Fibroblast of the aortic adventitia (primary cell): ENCODE measurements around the gene PLCB3. TPM values are rescaled to one million over a fixed set of nuclear protein-coding genes. Genes with fewer than 3 reads are reported as not detected.
A peak's percentile ranks its signal among the peaks of the same experiment; 100 is the strongest.

ENCODE experiments used
- DNase-seq: peaks from one replicate; pipeline ENCODE4 v3.0.0-alpha.2; 2010; ENCODE audit warnings: low read depth
- H3K4me3 ChIP-seq: 2 replicates; pipeline ENCODE4 v1.5.1; 2011; ENCODE audit warnings: low read depth, mild to moderate bottlenecking, control low read depth, low read length, moderate library complexity
- total RNA-seq: library from RNA; depleted of rRNA; stranded (reverse); fragments of >200 nt; gene quantifications from 2 replicates; pipeline ENCODE4 v1.2.3, GENCODE V29; 2012; ENCODE audit warnings: low replicate concordance
- TF ChIP-seq, protein P1 (sequence below): IDR thresholded peaks from 2 replicates; pipeline ENCODE4 v1.5.1; 2011; ENCODE audit warnings: mild to moderate bottlenecking, low read length, control low read depth, inconsistent platforms; ENCODE audit not compliant: insufficient read depth

Gene PLCB3
- total RNA-seq, 1 donor = 47.5 TPM

DNA sequence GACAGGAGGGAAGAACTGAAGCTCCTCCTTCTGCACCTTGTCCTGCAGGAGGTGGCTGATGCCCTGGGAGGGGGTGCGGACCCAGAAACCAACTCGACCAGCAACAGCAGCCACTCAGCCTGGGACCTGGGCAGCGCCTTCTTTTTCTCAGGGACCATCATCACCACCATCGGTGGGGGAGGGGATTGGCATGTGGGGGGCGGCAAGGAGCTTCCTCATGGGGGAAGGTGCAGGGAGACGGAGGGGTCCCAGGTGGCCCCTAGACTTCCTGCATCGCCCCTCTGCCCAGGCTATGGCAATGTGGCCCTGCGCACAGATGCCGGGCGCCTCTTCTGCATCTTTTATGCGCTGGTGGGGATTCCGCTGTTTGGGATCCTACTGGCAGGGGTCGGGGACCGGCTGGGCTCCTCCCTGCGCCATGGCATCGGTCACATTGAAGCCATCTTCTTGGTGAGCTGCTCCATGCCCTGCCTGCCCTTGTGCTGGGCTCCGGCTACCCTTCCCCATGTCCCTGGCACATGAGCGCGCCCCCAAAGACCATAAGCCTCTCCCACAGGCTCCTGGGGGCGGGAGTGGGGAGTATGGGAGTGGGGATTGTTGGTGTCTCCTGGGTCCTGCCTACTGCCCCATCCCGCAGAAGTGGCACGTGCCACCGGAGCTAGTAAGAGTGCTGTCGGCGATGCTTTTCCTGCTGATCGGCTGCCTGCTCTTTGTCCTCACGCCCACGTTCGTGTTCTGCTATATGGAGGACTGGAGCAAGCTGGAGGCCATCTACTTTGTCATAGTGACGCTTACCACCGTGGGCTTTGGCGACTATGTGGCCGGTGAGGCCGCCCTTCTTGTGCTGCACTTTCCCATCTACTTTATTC lies 45.7 kb downstream of the PLCB3 start:
- TF ChIP-seq, protein P1, sequence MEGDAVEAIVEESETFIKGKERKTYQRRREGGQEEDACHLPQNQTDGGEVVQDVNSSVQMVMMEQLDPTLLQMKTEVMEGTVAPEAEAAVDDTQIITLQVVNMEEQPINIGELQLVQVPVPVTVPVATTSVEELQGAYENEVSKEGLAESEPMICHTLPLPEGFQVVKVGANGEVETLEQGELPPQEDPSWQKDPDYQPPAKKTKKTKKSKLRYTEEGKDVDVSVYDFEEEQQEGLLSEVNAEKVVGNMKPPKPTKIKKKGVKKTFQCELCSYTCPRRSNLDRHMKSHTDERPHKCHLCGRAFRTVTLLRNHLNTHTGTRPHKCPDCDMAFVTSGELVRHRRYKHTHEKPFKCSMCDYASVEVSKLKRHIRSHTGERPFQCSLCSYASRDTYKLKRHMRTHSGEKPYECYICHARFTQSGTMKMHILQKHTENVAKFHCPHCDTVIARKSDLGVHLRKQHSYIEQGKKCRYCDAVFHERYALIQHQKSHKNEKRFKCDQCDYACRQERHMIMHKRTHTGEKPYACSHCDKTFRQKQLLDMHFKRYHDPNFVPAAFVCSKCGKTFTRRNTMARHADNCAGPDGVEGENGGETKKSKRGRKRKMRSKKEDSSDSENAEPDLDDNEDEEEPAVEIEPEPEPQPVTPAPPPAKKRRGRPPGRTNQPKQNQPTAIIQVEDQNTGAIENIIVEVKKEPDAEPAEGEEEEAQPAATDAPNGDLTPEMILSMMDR = no peak
- H3K4me3 ChIP-seq = no peak overlapping the region
- DNase-seq = no peak

DNA sequence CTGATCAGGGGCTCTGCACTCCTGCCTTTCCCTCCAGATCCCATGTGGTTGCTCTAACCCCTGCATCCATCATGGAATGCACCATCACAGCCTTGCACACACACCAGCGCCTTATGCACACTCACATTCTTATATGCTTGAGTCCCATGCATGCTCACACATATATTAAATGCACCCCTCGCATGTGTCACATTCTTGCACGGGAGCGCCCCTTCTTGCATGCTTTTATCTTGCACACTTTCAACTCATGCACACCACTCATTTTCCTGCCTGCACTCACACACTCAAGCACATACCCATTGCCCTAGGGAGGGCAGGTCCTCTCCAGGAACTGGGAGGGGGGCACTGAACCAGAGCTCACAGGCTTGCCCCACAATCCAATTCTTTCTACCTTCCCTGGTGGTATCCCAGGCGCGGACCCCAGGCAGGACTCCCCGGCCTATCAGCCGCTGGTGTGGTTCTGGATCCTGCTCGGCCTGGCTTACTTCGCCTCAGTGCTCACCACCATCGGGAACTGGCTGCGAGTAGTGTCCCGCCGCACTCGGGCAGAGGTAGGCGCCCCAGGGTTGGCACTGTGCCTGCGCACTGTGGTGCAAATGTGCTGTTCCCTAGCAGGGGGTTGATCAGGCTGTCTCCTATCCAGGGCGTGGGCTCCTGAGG lies 46.5 kb downstream of the PLCB3 start:
- TF ChIP-seq, protein P1 = no peak
- no peak for DNase-seq

DNA sequence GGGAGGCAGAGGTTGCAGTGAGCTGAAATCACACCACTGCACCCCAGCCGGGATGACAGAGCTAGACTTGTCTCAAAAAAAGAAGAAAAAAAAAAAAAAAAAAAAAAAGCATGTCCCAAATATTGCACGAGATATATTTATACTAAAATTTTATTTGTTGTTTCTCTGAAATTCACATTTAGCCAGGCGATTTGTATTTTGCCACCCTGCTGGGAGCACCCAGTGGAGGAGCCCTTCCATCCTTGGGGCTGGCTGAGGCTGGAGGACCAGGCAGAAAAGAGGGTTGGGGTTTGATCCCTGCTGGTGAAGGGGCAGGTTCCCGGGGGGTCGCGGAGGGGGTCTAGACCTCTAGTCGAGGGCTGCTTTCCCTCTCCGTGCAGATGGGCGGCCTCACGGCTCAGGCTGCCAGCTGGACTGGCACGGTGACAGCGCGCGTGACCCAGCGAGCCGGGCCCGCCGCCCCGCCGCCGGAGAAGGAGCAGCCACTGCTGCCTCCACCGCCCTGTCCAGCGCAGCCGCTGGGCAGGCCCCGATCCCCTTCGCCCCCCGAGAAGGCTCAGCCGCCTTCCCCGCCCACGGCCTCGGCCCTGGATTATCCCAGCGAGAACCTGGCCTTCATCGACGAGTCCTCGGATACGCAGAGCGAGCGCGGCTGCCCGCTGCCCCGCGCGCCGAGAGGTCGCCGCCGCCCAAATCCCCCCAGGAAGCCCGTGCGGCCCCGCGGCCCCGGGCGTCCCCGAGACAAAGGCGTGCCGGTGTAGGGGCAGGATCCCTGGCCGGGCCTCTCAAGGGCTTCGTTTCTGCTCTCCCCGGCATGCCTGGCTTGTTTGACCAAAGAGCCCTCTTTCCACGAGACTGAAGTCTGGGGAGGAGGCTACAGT lies 47.9 kb downstream of the PLCB3 start:
- H3K4me3 ChIP-seq = peak overlapping the region; percentile 9
- TF ChIP-seq, protein P1 = no peak
- DNase-seq = no peak

More for the DNA sequence above, 46.5 kb downstream of the PLCB3 start:
- no peak overlapping the region for H3K4me3 ChIP-seq

DNA sequence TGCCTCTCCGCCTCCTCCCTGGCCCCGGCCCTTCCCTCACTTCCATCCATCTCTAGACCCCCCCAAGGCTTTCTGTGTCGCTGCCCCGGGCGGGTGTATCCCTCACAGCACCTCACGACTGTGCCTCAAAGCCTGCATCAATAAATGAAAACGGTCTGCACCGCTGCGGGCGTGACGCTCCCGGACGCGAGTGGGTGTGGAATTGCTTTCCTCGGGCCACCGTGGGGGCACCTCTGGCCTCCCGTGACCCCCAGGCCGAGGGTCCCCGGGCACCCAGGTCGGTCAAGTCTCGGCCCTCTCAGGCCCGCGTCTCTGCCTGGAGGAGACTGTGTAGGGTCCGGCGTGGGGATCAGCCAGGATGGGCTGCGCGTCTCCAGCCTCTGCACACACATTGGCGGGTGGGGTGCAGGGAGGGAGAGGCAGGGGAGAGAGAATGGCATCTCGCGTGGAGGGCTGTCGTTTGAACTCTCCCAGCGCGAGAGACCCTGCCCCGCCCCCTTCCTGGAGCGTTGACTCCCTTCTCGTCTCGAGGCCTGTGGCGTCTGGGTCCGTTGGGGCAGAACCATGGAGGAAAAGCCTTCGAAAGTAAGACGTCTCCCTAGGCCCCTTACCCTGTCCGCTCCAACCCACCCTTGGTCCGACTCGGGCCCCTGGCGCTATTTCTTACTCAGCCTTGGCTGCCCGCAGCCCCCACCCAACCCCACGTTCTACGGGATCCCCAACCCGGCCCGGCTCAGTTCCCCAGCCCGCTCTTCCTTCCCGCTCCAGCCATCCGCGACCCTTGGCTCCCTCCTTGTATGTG lies 48.7 kb downstream of the PLCB3 start, which contains the start of gene CATSPERZ:
CATSPERZ (plus strand) TSS at position 512 of the 802 bp plus-strand sequence; CDS start at position 565, 53 bp downstream.
- peak within 1 kb of the TSS; percentile 31 for H3K4me3 ChIP-seq
- no peak for DNase-seq
- TF ChIP-seq, protein P1 = no peak

DNA sequence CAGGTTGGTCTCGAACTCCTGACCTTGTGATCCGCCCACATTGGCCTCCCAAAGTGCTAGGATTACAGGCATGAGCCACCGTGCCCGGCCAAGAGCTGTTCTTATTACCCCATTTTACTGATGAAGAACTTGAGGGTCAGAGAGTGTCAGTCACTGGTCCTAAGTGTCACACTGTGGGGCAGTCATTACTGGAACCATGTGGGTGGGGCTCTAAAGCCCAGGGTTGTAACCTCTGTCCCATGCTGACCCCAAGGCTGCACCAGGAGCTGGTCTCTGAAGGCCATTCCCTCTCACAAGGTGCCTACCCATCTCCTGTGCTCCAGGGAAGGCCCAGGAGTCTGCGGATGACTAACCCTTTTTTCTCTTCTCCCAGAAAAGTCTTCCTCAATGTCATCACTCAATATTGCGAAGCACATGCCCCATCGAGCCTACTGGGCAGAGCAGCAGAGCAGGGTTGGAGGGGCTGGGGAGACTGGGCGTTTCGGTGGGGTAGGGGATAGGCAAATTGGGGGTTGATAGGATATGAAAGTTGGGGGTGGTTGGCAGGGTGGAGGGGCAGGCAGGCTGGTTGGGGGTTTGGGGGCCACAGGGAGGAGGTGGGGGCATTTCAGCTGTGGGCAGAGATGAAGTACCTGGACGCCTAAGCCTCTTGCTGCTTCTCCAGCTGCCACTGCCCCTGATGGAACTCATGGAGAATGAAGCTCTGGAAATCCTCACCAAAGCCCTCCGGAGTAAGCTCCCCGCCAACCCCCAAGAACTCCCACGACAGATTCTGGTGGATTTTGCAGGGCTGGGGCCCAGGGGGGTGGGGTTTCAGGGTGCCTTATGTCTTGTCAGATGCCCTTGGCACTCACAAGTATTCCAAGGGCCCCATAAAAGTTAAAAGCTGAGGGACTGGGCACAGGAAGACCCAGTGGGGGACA lies 52.0 kb downstream of the PLCB3 start:
- DNase-seq = no peak
- no peak overlapping the region for H3K4me3 ChIP-seq
- TF ChIP-seq, protein P1 = no peak
